OCI-LY1 (cell line): ENCODE results near the gene NCAPH2.

Source experiments
- H2AFZ ChIP-seq: fragments of 200-600 bp; sonication (generic), shearing (Covaris generic); 2 replicates; pipeline ENCODE4 v1.6.0; 2014; ENCODE audit warnings: antibody characterized with exemption, mild to moderate bottlenecking, low read length
- H3F3A ChIP-seq: fragments of 200-600 bp; sonication (generic), shearing (Covaris generic); 2 replicates; pipeline ENCODE4 v1.6.0; 2014; ENCODE audit warnings: mild to moderate bottlenecking, antibody characterized with exemption, low read length, moderate library complexity; ENCODE audit not compliant: insufficient read depth
- H3K27ac ChIP-seq: fragments of 200-600 bp; sonication (generic); 2 replicates; pipeline ENCODE4 v1.5.1; 2014; ENCODE audit warnings: low read length, mixed run types, mild to moderate bottlenecking, low read depth; ENCODE audit not compliant: poor library complexity, severe bottlenecking
- H3K27me3 ChIP-seq: fragments of 200-600 bp; sonication (generic); 2 replicates; pipeline ENCODE4 v1.6.0; 2014; ENCODE audit warnings: antibody characterized with exemption, mild to moderate bottlenecking, low read length, moderate library complexity; ENCODE audit not compliant: insufficient read depth
- H3K36me3 ChIP-seq: fragments of 200-600 bp; sonication (generic); 2 replicates; pipeline ENCODE4 v1.6.1; 2014; ENCODE audit warnings: mild to moderate bottlenecking, antibody characterized with exemption, low read length, moderate library complexity, mixed read lengths; ENCODE audit not compliant: insufficient read depth
- H3K4me1 ChIP-seq: fragments of 200-600 bp; sonication (generic); 2 replicates; pipeline ENCODE4 v1.5.1; 2014; ENCODE audit warnings: mild to moderate bottlenecking, low read length, moderate library complexity; ENCODE audit not compliant: insufficient read depth, severe bottlenecking
- H3K4me2 ChIP-seq: fragments of 200-600 bp; sonication (generic), shearing (Covaris generic); 2 replicates; pipeline ENCODE4 v1.6.1; 2014; ENCODE audit warnings: low read length
- H3K4me3 ChIP-seq: fragments of 200-600 bp; sonication (generic); 2 replicates; pipeline ENCODE4 v1.5.1; 2014; ENCODE audit warnings: low read length, low read depth, mild to moderate bottlenecking, mixed read lengths; ENCODE audit not compliant: poor library complexity, severe bottlenecking
- H3K79me2 ChIP-seq: fragments of 200-600 bp; shearing (Covaris generic); 2 replicates; pipeline ENCODE4 v1.6.1; 2016; ENCODE audit warnings: mixed run types, low read length, mixed read lengths; ENCODE audit not compliant: insufficient read depth
- H3K9ac ChIP-seq: fragments of 200-600 bp; sonication (generic), shearing (Covaris generic); 2 replicates; pipeline ENCODE4 v1.6.1; 2014; ENCODE audit warnings: mild to moderate bottlenecking, low read length, mixed read lengths
- H3K9me2 ChIP-seq: fragments of 200-600 bp; sonication (generic), shearing (Covaris generic); 2 replicates; pipeline ENCODE4 v1.6.1; 2014; ENCODE audit warnings: low read depth, mild to moderate bottlenecking, low read length, mixed read lengths
- H3K9me3 ChIP-seq: fragments of 200-600 bp; shearing (Covaris generic); 2 replicates; pipeline ENCODE4 v1.6.1; 2014; ENCODE audit warnings: low read length, mixed read lengths
- H4K20me1 ChIP-seq: fragments of 200-600 bp; sonication (generic), shearing (Covaris generic); 2 replicates; pipeline ENCODE4 v1.6.0; 2016; ENCODE audit warnings: mild to moderate bottlenecking, low read length; ENCODE audit not compliant: insufficient read depth
- CTCF ChIP-seq: fragments of 200-600 bp; sonication (generic), shearing (Covaris generic); IDR thresholded peaks from 2 replicates; pipeline ENCODE4 v1.5.1; 2017; ENCODE audit warnings: mild to moderate bottlenecking, antibody characterized with exemption, low read length, moderate library complexity, mixed read lengths
- EZH2 ChIP-seq: fragments of 200-600 bp; sonication (generic), shearing (Covaris generic); IDR thresholded peaks from 2 replicates; pipeline ENCODE4 v1.8.0; 2017; ENCODE audit warnings: borderline replicate concordance, mixed run types, mild to moderate bottlenecking, antibody characterized with exemption, low read length, moderate library complexity, mixed read lengths

Gene NCAPH2

DNA sequence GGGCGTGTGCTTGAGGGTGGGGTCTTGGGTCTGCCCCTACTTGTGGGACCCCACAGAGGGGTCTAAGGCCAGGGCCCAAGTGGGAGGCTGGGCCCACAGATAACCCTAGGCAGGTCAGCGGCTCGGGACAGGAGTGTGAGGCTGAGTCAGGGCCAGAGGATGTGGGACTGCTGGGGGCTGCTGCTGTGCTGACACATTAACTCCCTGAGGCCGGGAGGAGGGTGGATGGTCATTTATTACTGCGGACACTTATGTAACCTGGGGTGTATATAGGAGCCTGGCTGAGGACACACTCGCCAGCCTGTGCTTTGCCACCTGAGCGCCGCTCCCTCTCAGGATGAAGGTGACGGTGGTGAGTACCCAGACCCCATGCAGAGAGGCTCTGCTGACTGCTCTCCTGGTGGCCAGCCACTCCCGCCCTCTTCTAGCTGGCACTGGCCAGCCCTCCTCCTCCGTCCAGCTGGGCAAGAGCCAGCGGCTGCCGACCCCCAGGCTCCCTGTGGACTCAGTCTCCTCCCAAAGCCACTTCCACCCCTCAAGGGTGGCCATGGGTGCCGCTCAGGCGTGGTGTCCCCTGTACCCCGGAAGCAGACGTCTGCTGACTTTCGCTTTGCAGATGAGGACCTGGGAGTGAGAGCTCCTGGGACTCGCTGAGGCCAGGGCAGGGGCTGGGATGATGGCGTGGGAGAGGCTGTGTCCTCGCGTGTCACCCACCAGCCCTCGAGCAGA lies 21.3 kb upstream of the NCAPH2 start, which contains the start of gene MIOX:
TSS of gene MIOX (plus strand) at position 299 of the 729 bp plus-strand sequence. CDS start at position 338, 39 bp downstream.
- no peak within 1 kb of the TSS for H3K27ac ChIP-seq
- no peak within 1 kb of the TSS; the same call in 1 of the 2 replicates for H2AFZ ChIP-seq

DNA sequence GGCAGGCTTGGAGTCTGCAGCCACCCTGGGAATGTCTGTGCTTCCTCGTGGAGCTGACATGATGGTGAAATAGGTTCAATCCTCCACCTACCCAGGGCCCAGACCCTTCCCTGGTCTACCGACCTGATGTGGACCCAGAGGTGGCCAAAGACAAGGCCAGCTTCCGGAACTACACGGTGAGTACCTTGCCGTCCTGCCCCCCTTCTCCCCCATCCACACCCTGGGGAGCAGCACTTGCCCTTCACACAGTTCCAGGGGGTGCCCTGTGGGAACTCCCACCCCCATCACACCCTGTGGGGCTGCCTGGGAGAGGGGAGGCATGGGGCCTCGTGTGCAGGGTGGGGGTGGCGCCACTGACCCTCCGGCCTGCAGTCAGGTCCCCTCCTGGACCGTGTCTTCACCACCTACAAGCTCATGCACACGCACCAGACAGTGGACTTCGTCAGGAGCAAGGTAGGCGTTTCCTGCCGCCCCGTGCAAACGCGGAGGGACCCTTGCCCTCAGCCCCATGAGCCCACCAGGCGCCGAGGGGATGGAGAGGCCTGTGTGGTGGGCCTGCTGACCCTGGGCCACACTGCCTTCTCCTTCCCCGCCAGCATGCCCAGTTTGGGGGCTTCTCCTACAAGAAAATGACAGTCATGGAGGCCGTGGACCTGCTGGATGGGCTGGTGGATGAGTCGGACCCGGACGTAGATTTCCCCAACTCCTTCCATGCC lies 20.6 kb upstream of the NCAPH2 start:
- peak overlapping the region; percentile 49 for H3K4me2 ChIP-seq
- H3F3A ChIP-seq = no peaks in the 10 kb centered on the region
- peak overlapping the region; percentile 25; the same call in 1 of the 2 replicates for H3K9ac ChIP-seq

More for the DNA sequence above, 21.3 kb upstream of the NCAPH2 start, which contains the start of gene MIOX:
- Histone ChIP-seq H3F3A (no peaks in the 10 kb centered on the region), H3K9me2 (no peaks in the 10 kb centered on the region), H3K9ac (peak within 1 kb of the TSS; percentile 25; the same call in 1 of the 2 replicates), H3K27me3 (no peaks in the 10 kb centered on the region), H4K20me1 (no peaks in the 10 kb centered on the region), H3K4me3 (peak within 1 kb of the TSS; percentile 19), H3K79me2 (no peaks in the 10 kb centered on the region), H3K9me3 (no peaks in the 10 kb centered on the region), H3K36me3 (no peaks in the 10 kb centered on the region), H3K4me1 (peaks cover 34% of the 10 kb centered on the region), H3K4me2 (peak within 1 kb of the TSS; percentile 49)
- TF ChIP-seq EZH2 (no peak), CTCF (no peak)

More for the DNA sequence above, 20.6 kb upstream of the NCAPH2 start:
- Histone ChIP-seq H3K4me3 (peak overlapping the region; percentile 19), H3K27me3 (no peaks in the 10 kb centered on the region), H3K79me2 (no peaks in the 10 kb centered on the region), H3K36me3 (no peaks in the 10 kb centered on the region), H3K4me1 (peaks cover 28% of the 10 kb centered on the region), H4K20me1 (no peaks in the 10 kb centered on the region), H3K9me2 (no peaks in the 10 kb centered on the region), H3K27ac (no peak overlapping the region), H3K9me3 (no peaks in the 10 kb centered on the region), H2AFZ (no peak overlapping the region)
- TF ChIP-seq EZH2 = no peak
- TF ChIP-seq CTCF = no peak
